CD4-positive, alpha-beta T cell (primary cell): ENCODE measurements around the gene CWC22. TPM values are rescaled to one million over a fixed set of nuclear protein-coding genes. Genes with fewer than 3 reads are reported as not detected.
"Not testable (repeated sequence)": the region's sequence is repeated elsewhere in the genome, so short reads cannot be mapped to it uniquely, and the experiment has no call there.

ENCODE experiments used
- ATAC-seq: fragments of 200-7000 bp; cut with Tn5 transposase; one replicate; pipeline ENCODE4 v1.10.0; 2022; ENCODE audit warnings: mild to moderate bottlenecking; ENCODE audit not compliant: poor library complexity
- CTCF ChIA-PET: fragments of 350-600 bp; sonication (Branson Sonifier 250); formaldehyde crosslinking; loops from one replicate; lab custom pipeline; 2021; ENCODE audit warnings: antibody characterized with exemption, inconsistent platforms; lab: Charles Lee
- POLR2A ChIA-PET: fragments of 350-600 bp; sonication (Branson Sonifier 250); formaldehyde crosslinking; loops from one replicate; lab custom pipeline; 2021; ENCODE audit warnings: antibody characterized with exemption, inconsistent platforms; lab: Charles Lee
- DNase-seq, 14 experiments: peaks; one replicate each; pipeline ENCODE4 v3.0.0-alpha.2; 2013 to 2020; ENCODE audit warnings: mixed read lengths in 2 of 14
- H3K27ac ChIP-seq, 2 donors: one replicate each; pipeline versions ENCODE4 v1.5.1 to v1.7.0; 2013; ENCODE audit warnings: low read length in 2 of 2, low read depth in 1 of 2, mild to moderate bottlenecking in 1 of 2
- H3K27me3 ChIP-seq, 2 experiments: 1 replicate in 1 of 2; 2 replicates in 1 of 2; pipeline versions ENCODE4 v1.6.1 to v1.7.0; 2013; ENCODE audit warnings: low read length in 2 of 2, control low read depth in 1 of 2, mild to moderate bottlenecking in 1 of 2, moderate library complexity in 1 of 2; ENCODE audit not compliant: insufficient read depth in 2 of 2, control insufficient read depth in 1 of 2
- H3K36me3 ChIP-seq: one replicate; pipeline ENCODE4 v1.6.1; 2013; ENCODE audit warnings: low read length, control low read depth; ENCODE audit not compliant: insufficient read depth
- H3K4me1 ChIP-seq: one replicate; pipeline ENCODE4 v1.6.1; 2013; ENCODE audit warnings: low read length, control low read depth; ENCODE audit not compliant: insufficient read depth
- H3K4me3 ChIP-seq: one replicate; pipeline ENCODE4 v1.5.1; 2013; ENCODE audit warnings: mild to moderate bottlenecking, low read length, moderate library complexity
- H3K9me3 ChIP-seq, 2 experiments: 1 replicate in 1 of 2; 2 replicates in 1 of 2; pipeline versions ENCODE4 v1.6.1 to v1.7.0; 2013; ENCODE audit warnings: low read length in 2 of 2, mild to moderate bottlenecking in 2 of 2, control low read depth in 1 of 2, moderate library complexity in 1 of 2; ENCODE audit not compliant: control insufficient read depth in 1 of 2, insufficient read depth in 1 of 2
- H3K27ac Mint-ChIP-seq: one replicate; pipeline ENCODE4 v1.8.0; 2020; ENCODE audit warnings: mixed read lengths
- H3K27me3 Mint-ChIP-seq: one replicate; pipeline ENCODE4 v1.8.0; 2021; ENCODE audit warnings: mixed read lengths
- H3K36me3 Mint-ChIP-seq: one replicate; pipeline ENCODE4 v1.8.0; 2021; ENCODE audit warnings: low read depth, mixed read lengths
- H3K4me1 Mint-ChIP-seq: one replicate; pipeline ENCODE4 v1.8.0; 2021; ENCODE audit warnings: low read depth, mixed read lengths
- H3K4me3 Mint-ChIP-seq: one replicate; pipeline ENCODE4 v1.8.0; 2020; ENCODE audit warnings: mild to moderate bottlenecking, mixed read lengths
- H3K9me3 Mint-ChIP-seq: one replicate; pipeline ENCODE4 v1.8.0; 2020; ENCODE audit warnings: mixed read lengths
- intact Hi-C, 2 experiments: fragments of 100-400 bp; cut with DNase I in 1 of 2; cut with micrococcal nuclease in 1 of 2; formaldehyde crosslinking; loops; one replicate each; pipeline versions ENCODE4 v1.15.1 to v1.9.0; 2023 to 2025; cut with DNase I, micrococcal nuclease
- total RNA-seq, 174 experiments: library from RNA in 2 of 174; stranded (reverse) in 2 of 174; gene quantifications; one replicate each; pipeline ENCODE4 v1.2.3 and lab custom pipeline; 2021 to 2026
- TF ChIP-seq, protein P1 (sequence below): fragments of 200-600 bp; IDR thresholded peaks from one replicate; pipeline ENCODE4 v1.8.0; 2022; ENCODE audit warnings: antibody characterized with exemption, mild to moderate bottlenecking

Gene CWC22
- total RNA-seq, 2 experiments from 2014 or later, result 11.8 to 12.0 TPM

- no peak for DNase-seq
- no peaks in the 10 kb centered on the region for H3K4me1 ChIP-seq
- Mint-ChIP-seq H3K36me3 (peaks cover 61% of the 10 kb centered on the region), H3K27me3 (no peaks in the 10 kb centered on the region), H3K9me3 (peaks cover 4% of the 10 kb centered on the region), H3K27ac (no peak overlapping the region), H3K4me3 (no peak overlapping the region), H3K4me1 (no peaks in the 10 kb centered on the region)
- peaks cover 0 to 6% of the 10 kb centered on the region in 2 experiments for H3K9me3 ChIP-seq
- intact Hi-C loops, result no loop called here
- ATAC-seq, result no peak
- TF ChIP-seq, protein P1, sequence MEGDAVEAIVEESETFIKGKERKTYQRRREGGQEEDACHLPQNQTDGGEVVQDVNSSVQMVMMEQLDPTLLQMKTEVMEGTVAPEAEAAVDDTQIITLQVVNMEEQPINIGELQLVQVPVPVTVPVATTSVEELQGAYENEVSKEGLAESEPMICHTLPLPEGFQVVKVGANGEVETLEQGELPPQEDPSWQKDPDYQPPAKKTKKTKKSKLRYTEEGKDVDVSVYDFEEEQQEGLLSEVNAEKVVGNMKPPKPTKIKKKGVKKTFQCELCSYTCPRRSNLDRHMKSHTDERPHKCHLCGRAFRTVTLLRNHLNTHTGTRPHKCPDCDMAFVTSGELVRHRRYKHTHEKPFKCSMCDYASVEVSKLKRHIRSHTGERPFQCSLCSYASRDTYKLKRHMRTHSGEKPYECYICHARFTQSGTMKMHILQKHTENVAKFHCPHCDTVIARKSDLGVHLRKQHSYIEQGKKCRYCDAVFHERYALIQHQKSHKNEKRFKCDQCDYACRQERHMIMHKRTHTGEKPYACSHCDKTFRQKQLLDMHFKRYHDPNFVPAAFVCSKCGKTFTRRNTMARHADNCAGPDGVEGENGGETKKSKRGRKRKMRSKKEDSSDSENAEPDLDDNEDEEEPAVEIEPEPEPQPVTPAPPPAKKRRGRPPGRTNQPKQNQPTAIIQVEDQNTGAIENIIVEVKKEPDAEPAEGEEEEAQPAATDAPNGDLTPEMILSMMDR, result no peak
- no peak overlapping the region for H3K4me3 ChIP-seq
- no peak overlapping the region for H3K27ac ChIP-seq
- ChIA-PET POLR2A (no interaction called here), CTCF (no interaction called here)
- H3K27me3 ChIP-seq, result no peaks in the 10 kb centered on the region
- H3K36me3 ChIP-seq, result peaks cover 4% of the 10 kb centered on the region
Measured at GRCh38 chr2:179936141-179936540, 71.0 kb downstream of the CWC22 start.

DNA sequence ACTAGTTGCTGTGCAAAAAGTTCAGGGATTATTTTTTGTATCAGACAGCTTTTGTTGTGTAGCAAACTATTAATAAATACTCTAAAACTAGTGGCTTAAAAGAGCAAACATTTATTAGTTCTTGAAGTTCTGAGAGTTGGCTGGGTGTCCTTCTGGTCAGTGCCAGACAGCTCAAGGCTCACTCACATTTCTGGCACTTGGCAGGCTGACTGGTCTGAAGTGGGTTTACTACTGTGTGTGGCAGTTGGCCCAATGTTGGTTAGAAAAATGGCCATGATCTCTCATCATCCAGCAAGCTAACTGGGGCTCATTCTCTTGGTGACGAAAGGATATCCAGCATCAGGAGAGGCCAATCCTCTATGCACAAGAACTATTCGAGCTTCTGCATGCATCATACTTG, 74.3 kb downstream of the CWC22 start:
- DNase-seq (no peak), ATAC-seq (no peak)
- peaks cover 5% of the 10 kb centered on the region for H3K9me3 Mint-ChIP-seq
- no peak overlapping the region for H3K4me3 Mint-ChIP-seq
- no peaks in the 10 kb centered on the region for H3K27me3 ChIP-seq
- H3K36me3 ChIP-seq, result peaks cover 4% of the 10 kb centered on the region
- CTCF ChIA-PET, result no interaction called here
- intact Hi-C loops, result no loop called here
- no peak overlapping the region for H3K27ac Mint-ChIP-seq
- POLR2A ChIA-PET, result no interaction called here
- no peaks in the 10 kb centered on the region for H3K4me1 ChIP-seq
- H3K27ac ChIP-seq, result no peak overlapping the region
- no peak overlapping the region for H3K4me3 ChIP-seq
- H3K4me1 Mint-ChIP-seq, result no peaks in the 10 kb centered on the region
- TF ChIP-seq, protein P1, result no peak
- no peaks in the 10 kb centered on the region for H3K27me3 Mint-ChIP-seq
- H3K9me3 ChIP-seq, result peaks cover 8 to 11% of the 10 kb centered on the region in 2 experiments
- peaks cover 81% of the 10 kb centered on the region for H3K36me3 Mint-ChIP-seq

GRCh38 chr2:179931502-179931901, 75.6 kb downstream of the CWC22 start:
- Mint-ChIP-seq H3K9me3 (peaks cover 9% of the 10 kb centered on the region), H3K4me1 (no peaks in the 10 kb centered on the region), H3K27me3 (no peaks in the 10 kb centered on the region), H3K4me3 (no peak overlapping the region), H3K27ac (no peak overlapping the region), H3K36me3 (peaks cover 88% of the 10 kb centered on the region)
- H3K27me3 ChIP-seq, result no peaks in the 10 kb centered on the region
- no peak overlapping the region for H3K27ac ChIP-seq
- ATAC-seq (no peak), DNase-seq (no peak)
- peaks cover 4% of the 10 kb centered on the region for H3K36me3 ChIP-seq
- CTCF ChIA-PET, result no interaction called here
- POLR2A ChIA-PET, result no interaction called here
- H3K9me3 ChIP-seq, result peaks cover 11 to 18% of the 10 kb centered on the region in 2 experiments
- H3K4me3 ChIP-seq, result no peak overlapping the region
- TF ChIP-seq, protein P1, result no peak
- no peaks in the 10 kb centered on the region for H3K4me1 ChIP-seq
- intact Hi-C loops, result no loop called here

DNA sequence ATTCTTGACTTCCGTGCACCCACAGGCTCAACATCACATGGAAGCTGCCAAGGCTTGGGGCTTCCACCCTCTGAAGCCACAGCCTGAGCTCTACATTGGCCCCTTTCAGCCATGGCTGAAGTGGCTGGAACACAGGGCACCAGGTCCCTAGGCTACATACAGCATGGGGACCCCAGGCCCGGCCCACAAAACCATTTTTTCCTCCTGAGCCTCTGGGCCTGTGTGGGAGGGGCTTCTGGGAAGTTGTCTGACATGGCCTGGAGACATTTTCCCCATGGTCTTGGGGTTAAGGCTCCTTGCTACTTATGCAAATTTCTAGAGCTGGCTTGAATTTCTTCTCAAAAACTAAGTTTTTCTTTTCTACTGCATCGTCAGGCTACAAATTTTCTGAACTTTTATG, 77.1 kb downstream of the CWC22 start:
- ATAC-seq, H3K27me3 Mint-ChIP-seq, intact Hi-C loops, H3K27ac Mint-ChIP-seq, H3K4me3 ChIP-seq, CTCF ChIA-PET, POLR2A ChIA-PET, DNase-seq, H3K4me1 Mint-ChIP-seq, H3K36me3 ChIP-seq, H3K27ac ChIP-seq, H3K4me1 ChIP-seq, H3K4me3 Mint-ChIP-seq, H3K27me3 ChIP-seq: not testable (repeated sequence)
- H3K9me3 ChIP-seq, result peaks cover 11 to 27% of the 10 kb centered on the region in 2 experiments
- Mint-ChIP-seq H3K36me3 (peaks cover 79% of the 10 kb centered on the region), H3K9me3 (peaks cover 16% of the 10 kb centered on the region)
